Neuronal stem cell (in vitro differentiated cells): Measurements from ENCODE around the gene AGO1.

Experiments
- DNase-seq: peaks from one replicate; pipeline ENCODE4 v3.0.0-alpha.2; 2013; ENCODE audit warnings: low spot score
- H2AFZ ChIP-seq: one replicate; pipeline ENCODE4 v1.6.1; 2013; ENCODE audit warnings: mild to moderate bottlenecking, low read length, inconsistent platforms
- H2AK5ac ChIP-seq: 2 replicates; pipeline ENCODE4 v1.6.1; 2013; ENCODE audit warnings: low read depth, mild to moderate bottlenecking, inconsistent platforms, low read length, moderate library complexity, mixed read lengths
- H2BK120ac ChIP-seq: 2 replicates; pipeline ENCODE4 v1.6.1; 2013; ENCODE audit warnings: low read depth, mild to moderate bottlenecking, inconsistent platforms, low read length, moderate library complexity, mixed read lengths
- H2BK12ac ChIP-seq: one replicate; pipeline ENCODE4 v1.6.1; 2013; ENCODE audit warnings: low read length, inconsistent platforms
- H2BK15ac ChIP-seq: 2 replicates; pipeline ENCODE4 v1.6.1; 2013; ENCODE audit warnings: mild to moderate bottlenecking, low read length, inconsistent platforms, mixed read lengths
- H2BK5ac ChIP-seq: one replicate; pipeline ENCODE4 v1.6.1; 2013; ENCODE audit warnings: inconsistent platforms, mild to moderate bottlenecking, low read length, moderate library complexity
- H3K14ac ChIP-seq: one replicate; pipeline ENCODE4 v1.6.1; 2013; ENCODE audit warnings: low read length, inconsistent platforms
- H3K18ac ChIP-seq: 2 replicates; pipeline ENCODE4 v1.6.1; 2013; ENCODE audit warnings: low read length, inconsistent platforms
- H3K23ac ChIP-seq: 2 replicates; pipeline ENCODE4 v1.6.1; 2013; ENCODE audit warnings: low read depth, mild to moderate bottlenecking, mixed read lengths, low read length, inconsistent platforms; ENCODE audit not compliant: poor library complexity
- H3K27ac ChIP-seq: replicated peaks from 3 replicates; pipeline ENCODE4 v1.5.1; 2013; ENCODE audit warnings: low read length, inconsistent platforms
- H3K27me3 ChIP-seq, 3 experiments: 2 replicates each; pipeline ENCODE4 v1.6.1; 2013; ENCODE audit warnings: low read length in 3 of 3, mild to moderate bottlenecking in 2 of 3, inconsistent platforms in 1 of 3, low read depth in 1 of 3, mixed read lengths in 1 of 3, moderate library complexity in 1 of 3; ENCODE audit not compliant: control insufficient read depth in 3 of 3, insufficient read depth in 3 of 3
- H3K36me3 ChIP-seq, 2 donors: replicated peaks in 1 of 2; 2 replicates each; pipeline ENCODE4 v1.6.1; 2013; ENCODE audit warnings: low read length in 2 of 2; ENCODE audit not compliant: control insufficient read depth in 2 of 2, insufficient read depth in 2 of 2
- H3K4ac ChIP-seq: 2 replicates; pipeline ENCODE4 v1.6.1; 2013; ENCODE audit warnings: inconsistent platforms, mild to moderate bottlenecking, low read length, moderate library complexity
- H3K4me1 ChIP-seq, 2 donors: 1 replicate in 1 of 2; 2 replicates in 1 of 2; pipeline ENCODE4 v1.6.1; 2013; ENCODE audit warnings: low read length in 2 of 2, low read depth in 1 of 2; ENCODE audit not compliant: control insufficient read depth in 2 of 2, insufficient read depth in 1 of 2
- H3K4me2 ChIP-seq: one replicate; pipeline ENCODE4 v1.6.1; 2013; ENCODE audit warnings: mild to moderate bottlenecking, low read length, inconsistent platforms; ENCODE audit not compliant: insufficient read depth, poor library complexity, severe bottlenecking
- H3K4me3 ChIP-seq, 2 donors: 2 replicates each; pipeline ENCODE4 v1.5.1; 2013; ENCODE audit warnings: low read length in 2 of 2, mild to moderate bottlenecking in 2 of 2, inconsistent platforms in 1 of 2, moderate library complexity in 1 of 2
- H3K79me1 ChIP-seq: one replicate; pipeline ENCODE4 v1.6.1; 2013; ENCODE audit warnings: low read depth, mild to moderate bottlenecking, inconsistent platforms, low read length, moderate library complexity
- H3K9ac ChIP-seq: one replicate; pipeline ENCODE4 v1.6.1; 2013; ENCODE audit warnings: mild to moderate bottlenecking, low read depth, low read length, inconsistent platforms; ENCODE audit not compliant: poor library complexity
- H3K9me3 ChIP-seq, 2 donors: replicated peaks in 1 of 2; 2 replicates each; pipeline versions ENCODE3 to v1.6.1; 2013; ENCODE audit warnings: low read length in 2 of 2, mild to moderate bottlenecking in 2 of 2, inconsistent platforms in 1 of 2, low read depth in 1 of 2, mixed read lengths in 1 of 2, moderate library complexity in 1 of 2; ENCODE audit not compliant: control insufficient read depth in 2 of 2, insufficient read depth in 1 of 2
- H4K8ac ChIP-seq: one replicate; pipeline ENCODE4 v1.6.1; 2013; ENCODE audit warnings: low read depth, mild to moderate bottlenecking, inconsistent platforms, low read length, moderate library complexity
- H4K91ac ChIP-seq: one replicate; pipeline ENCODE4 v1.6.1; 2013; ENCODE audit warnings: low read length, low read depth, mild to moderate bottlenecking, inconsistent platforms; ENCODE audit not compliant: poor library complexity

AGO1 gene

DNA sequence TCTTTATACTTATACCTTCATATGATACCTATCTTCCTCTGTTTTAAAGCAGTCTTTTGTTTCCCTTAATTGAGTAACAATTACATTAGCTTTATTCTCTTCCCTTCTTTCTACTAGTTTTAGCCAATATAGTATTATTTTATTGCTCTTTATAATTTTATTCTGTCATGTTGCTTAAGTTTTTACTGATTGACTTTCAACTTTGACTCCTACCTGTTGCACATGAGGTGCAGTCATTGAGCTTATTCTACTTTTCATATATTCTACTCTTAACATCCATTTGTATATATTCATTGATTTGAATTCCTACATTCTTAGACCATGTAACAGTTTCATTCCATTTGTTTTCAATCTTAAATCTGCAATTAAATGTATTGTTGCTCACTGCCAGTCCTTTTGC, 97.1 kb downstream of the AGO1 start:
- H3K9ac ChIP-seq, result no peak overlapping the region
- H3K27ac ChIP-seq, result no peak overlapping the region
- no peak overlapping the region for H4K8ac ChIP-seq
- H2AK5ac ChIP-seq, result no peak overlapping the region
- no peak overlapping the region for H2BK15ac ChIP-seq
- no peak overlapping the region for H3K4me3 ChIP-seq
- no peak overlapping the region for H2BK5ac ChIP-seq
- no peak overlapping the region for H2BK12ac ChIP-seq
- H3K79me1 ChIP-seq, result no peaks in the 10 kb centered on the region
- H3K4ac ChIP-seq, result no peak overlapping the region
- no peak overlapping the region for H4K91ac ChIP-seq
- no peak overlapping the region for H2BK120ac ChIP-seq
- no peaks in the 10 kb centered on the region for H3K4me1 ChIP-seq
- no peak overlapping the region for H3K4me2 ChIP-seq
- no peak overlapping the region for H2AFZ ChIP-seq
- no peak overlapping the region for H3K14ac ChIP-seq
- no peak overlapping the region for H3K23ac ChIP-seq
- H3K18ac ChIP-seq, result no peak overlapping the region
- peaks cover 0 to 8% of the 10 kb centered on the region in 2 donors for H3K9me3 ChIP-seq
- peaks cover 2 to 92% of the 10 kb centered on the region in 2 donors for H3K36me3 ChIP-seq
- H3K27me3 ChIP-seq, result no peaks in the 10 kb centered on the region
- DNase-seq, result no peak
